Fibroblast of lung (primary cell): Measurements from ENCODE around the gene IP6K2.

Source experiments
- EZH2 ChIP-seq: IDR thresholded peaks from 2 replicates; pipeline ENCODE4 v1.5.1; 2012; ENCODE audit warnings: low read length, control low read depth, mild to moderate bottlenecking; ENCODE audit errors: missing control alignments
- TF ChIP-seq, protein P1 (sequence below), 2 donors: IDR thresholded peaks in 1 of 2; conservative IDR thresholded peaks in 1 of 2; 1 replicate in 1 of 2; 2 replicates in 1 of 2; pipeline ENCODE4 v1.5.1; 2011 to 2012; ENCODE audit warnings: low read length in 2 of 2, control low read depth in 1 of 2, inconsistent platforms in 1 of 2, low read depth in 1 of 2, mild to moderate bottlenecking in 1 of 2

DNA sequence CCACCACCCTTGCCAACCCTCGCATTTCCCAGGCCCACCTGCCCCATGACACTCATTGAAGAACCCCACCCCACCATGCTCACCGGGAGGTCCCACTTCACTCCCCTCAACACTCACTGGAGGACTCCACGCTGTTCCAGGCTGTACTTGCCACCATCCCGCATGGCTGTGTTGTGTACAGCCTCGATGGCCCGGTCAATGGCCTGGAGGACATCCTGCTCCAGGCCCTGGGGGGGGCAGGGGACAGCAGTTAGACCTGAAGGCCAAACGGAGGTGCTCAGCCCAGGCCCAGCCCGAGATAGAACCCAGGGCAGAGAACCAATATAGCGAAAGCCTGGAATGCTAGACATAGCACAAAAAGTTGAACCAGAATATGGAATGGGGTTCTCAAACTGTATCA, 34.2 kb downstream of the IP6K2 start:
- TF ChIP-seq, protein P1, sequence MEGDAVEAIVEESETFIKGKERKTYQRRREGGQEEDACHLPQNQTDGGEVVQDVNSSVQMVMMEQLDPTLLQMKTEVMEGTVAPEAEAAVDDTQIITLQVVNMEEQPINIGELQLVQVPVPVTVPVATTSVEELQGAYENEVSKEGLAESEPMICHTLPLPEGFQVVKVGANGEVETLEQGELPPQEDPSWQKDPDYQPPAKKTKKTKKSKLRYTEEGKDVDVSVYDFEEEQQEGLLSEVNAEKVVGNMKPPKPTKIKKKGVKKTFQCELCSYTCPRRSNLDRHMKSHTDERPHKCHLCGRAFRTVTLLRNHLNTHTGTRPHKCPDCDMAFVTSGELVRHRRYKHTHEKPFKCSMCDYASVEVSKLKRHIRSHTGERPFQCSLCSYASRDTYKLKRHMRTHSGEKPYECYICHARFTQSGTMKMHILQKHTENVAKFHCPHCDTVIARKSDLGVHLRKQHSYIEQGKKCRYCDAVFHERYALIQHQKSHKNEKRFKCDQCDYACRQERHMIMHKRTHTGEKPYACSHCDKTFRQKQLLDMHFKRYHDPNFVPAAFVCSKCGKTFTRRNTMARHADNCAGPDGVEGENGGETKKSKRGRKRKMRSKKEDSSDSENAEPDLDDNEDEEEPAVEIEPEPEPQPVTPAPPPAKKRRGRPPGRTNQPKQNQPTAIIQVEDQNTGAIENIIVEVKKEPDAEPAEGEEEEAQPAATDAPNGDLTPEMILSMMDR (conservative IDR thresholded peaks at IDR 0.05 in 1 of 2, IDR thresholded peaks at IDR 0.05 in 1 of 2; ENCODE audit: low read depth in 1 of 2, low read length in 2 of 2): no peak
- no peak for TF ChIP-seq EZH2
